Glomerular visceral epithelial cell (primary cell): ENCODE results near the gene SPDL1.

Experiments
- DNase-seq: peaks from one replicate; pipeline ENCODE4 v3.0.0-alpha.2; 2016; ENCODE audit errors: extremely low spot score

The SPDL1 gene, protein sequence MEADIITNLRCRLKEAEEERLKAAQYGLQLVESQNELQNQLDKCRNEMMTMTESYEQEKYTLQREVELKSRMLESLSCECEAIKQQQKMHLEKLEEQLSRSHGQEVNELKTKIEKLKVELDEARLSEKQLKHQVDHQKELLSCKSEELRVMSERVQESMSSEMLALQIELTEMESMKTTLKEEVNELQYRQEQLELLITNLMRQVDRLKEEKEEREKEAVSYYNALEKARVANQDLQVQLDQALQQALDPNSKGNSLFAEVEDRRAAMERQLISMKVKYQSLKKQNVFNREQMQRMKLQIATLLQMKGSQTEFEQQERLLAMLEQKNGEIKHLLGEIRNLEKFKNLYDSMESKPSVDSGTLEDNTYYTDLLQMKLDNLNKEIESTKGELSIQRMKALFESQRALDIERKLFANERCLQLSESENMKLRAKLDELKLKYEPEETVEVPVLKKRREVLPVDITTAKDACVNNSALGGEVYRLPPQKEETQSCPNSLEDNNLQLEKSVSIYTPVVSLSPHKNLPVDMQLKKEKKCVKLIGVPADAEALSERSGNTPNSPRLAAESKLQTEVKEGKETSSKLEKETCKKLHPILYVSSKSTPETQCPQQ

DNA sequence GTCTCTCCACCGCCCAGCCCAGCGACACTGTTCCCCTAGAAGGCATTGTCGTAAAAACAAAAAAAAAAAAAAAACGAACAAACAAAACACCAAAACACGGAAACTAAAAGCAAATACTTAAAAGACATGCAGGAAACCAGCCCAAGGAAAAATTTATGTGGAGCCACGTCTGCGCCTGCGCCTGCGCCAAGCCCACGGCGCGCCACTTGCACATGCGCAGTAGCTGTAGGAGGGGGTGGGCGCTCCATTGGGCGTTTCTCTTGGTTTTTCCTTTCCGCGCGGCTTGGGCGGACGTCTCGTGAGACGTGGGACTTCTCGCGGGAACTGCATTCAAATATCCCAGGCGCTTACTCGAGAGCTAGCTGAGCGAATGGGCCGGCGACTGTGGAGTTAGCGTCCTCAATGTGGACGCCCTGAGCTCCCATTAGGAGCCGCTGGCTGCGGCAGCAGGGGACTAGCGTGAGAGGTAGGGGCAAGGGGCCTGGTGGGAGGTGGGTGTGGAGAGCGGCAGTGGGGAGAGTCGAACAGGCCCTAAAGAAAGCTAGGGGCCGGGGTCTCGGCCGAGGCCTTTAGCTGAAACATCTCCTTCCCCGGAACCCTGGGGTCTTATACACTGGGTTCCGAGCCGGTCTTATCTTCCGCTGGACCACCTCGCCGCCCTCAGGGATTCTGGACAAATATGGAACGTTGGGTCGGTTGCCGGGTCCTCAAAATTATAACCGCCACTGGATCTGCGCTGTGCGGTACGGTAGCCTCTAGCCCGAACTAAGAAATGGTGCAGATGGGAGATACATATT lies at the start of gene SPDL1:
SPDL1 (plus strand) TSS at position 350 of the 797 bp plus-strand sequence. CDS start 4,644 bp downstream, outside the sequence.
- peak; percentile 99 for DNase-seq

GRCh38 chr5:169534311-169534880 lies 49.2 kb upstream of the SPDL1 start:
- DNase-seq = no peak

GRCh38 chr5:169534939-169535338 lies 48.6 kb upstream of the SPDL1 start:
- no peak for DNase-seq

- no peak for DNase-seq
These were observed 44.6 kb upstream of the SPDL1 start for GRCh38 chr5:169538944-169539343.

GRCh38 chr5:169542811-169543210 lies 40.8 kb upstream of the SPDL1 start:
- no peak for DNase-seq

DNA sequence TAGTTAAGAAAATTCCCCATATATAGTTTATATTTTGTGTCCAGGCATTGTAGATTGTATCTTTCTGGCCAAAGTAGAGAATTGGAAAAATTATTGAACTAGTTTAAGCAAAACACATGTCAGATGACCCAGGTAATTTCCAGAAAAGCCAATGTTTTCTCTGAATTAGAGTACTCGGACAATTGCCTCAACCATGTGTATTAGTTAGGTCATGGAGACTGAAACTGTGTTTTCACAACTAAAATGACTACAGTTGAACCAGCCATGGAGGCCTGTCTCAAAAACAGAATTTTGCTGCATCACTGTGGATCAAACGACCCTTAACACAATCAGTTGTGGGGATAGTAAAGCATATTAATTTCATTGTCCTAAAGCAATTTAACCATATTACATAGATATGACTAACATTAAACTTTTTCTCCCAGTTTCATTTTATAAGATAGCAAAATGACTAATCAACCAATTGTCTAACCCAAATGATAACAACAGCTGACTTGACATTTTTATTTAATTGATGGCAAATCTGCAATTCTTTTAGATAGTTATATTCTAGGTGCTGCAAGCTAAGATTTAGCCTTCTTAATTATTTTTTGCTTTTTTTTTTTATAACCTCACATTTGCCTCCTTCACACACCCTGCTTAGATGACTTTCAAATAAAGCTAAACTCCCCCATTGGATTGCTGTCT lies 39.2 kb upstream of the SPDL1 start:
- no peak for DNase-seq

GRCh38 chr5:169545762-169546161 lies 37.8 kb upstream of the SPDL1 start:
- DNase-seq = peak; percentile 25

DNA sequence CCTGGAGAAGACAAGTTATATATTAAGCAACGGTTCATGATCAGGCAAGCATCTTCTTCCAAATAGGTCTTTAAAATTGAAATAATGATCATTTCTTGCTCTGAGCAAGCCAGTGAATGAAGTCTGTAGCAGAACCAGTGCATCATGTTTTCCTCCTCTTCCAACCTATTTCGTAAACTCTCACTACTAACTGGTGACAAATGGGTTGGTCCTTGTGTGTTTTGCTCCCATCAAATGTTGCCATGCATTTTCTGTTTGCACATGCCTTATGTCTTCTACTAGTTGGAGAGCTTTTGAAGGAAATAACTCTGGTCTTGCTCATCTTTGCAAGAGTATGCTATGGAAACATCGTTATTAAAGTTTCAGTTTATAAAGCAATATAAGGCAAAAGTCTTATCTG lies 37.2 kb upstream of the SPDL1 start:
- no peak for DNase-seq

DNA sequence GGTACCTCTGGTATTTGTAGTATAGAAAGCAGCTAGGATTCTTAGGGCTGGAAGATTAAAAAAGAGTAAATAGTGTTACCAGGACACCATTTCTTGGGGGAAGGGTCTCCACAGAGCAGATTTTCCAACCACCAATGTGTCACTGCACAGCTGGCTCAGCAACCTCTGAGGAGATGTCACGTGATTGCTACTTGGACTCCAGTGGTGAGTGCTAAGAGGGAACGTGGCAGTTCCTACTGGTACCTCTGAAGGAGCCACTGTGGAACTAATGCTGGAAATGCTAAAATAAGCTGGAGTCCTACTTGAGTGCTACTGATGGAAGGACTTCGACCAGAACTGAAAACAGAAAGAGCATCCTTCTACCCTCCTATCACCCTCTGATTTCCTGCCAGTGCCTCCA lies 36.1 kb upstream of the SPDL1 start:
- DNase-seq = no peak

DNA sequence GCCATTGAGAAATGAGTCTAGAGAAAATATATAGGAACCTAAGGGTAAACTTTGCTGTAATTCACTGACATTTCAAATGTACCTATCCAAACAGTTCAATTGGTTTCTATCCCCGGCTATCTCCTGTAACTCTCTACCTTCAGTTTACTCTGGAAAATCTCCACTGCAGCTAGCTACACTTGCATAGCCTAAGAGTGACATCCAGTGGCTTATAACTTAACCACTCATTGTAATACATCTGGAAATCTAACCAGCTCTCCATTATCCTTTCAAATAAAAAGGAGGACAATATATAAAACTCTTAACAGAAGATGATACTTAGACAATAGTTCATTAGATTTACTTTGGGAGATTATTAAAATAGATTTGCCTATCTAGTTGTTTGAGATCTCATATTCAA lies 35.3 kb upstream of the SPDL1 start:
- peak; percentile 35 for DNase-seq

DNA sequence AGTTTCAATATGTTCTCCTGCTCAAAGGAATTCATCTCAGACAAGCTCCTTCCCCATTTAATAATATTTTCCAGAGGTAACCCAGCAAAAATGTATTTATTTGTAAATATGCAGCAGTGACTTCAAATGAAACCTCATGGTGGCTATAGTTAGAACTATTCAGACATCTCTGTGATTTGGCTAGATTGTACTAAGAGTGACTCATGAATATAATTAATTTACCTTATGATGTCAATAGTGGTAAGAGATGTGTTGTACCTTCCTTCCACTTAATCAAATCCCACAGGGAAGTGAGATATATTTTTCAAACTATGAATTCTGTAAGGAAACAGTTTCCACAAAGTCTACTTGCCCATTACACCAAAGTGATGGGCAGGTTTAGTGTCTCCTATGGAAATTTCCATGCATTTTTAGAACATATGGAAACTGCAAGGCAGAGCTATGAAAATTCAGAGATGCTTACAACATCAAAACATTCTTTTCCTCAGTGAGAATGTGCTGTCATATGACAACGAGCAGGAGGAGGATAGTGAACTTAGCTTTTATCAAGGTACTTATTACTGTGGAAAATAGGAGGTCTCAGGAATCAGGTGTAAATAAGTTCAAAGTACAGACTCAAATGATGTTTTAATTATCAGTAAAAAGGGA lies 34.0 kb upstream of the SPDL1 start:
- no peak for DNase-seq

DNA sequence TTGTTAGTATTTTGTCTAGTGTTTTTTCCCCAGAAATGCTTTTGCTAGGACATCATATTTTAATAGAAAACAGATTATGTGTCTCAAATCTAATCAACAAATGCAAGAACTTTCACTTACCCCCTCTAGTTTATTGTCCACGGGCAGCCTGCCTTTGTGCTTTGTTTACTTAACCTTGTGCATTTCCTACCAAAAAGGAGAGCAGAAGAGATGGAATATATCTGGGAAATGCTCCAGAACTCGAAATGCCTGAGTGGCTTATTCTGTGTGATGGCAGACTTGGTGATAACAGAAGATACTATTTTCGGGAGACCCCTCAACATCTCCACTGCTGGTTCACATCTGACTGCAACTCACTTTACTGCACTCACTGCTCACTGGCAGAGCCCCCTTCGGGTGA lies 33.3 kb upstream of the SPDL1 start:
- no peak for DNase-seq

DNA sequence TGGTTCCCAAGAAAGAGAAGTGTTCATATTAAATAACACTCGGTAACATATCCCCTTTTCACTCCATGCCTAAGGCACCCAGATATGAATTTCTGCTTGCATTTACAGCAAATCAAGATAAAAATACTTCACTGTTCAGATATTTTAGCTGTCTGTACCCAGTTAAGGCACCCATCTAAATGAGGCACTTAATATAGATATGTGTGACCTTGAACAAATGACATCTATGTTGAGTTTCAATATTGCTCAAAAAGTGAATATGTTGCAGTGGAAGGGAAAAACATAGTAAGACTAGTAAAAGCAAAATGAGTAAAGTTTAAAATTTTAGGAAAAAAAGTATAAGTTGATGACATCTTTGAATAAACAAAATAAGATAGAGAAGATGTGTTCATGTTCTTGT lies 32.4 kb upstream of the SPDL1 start:
- no peak for DNase-seq

DNA sequence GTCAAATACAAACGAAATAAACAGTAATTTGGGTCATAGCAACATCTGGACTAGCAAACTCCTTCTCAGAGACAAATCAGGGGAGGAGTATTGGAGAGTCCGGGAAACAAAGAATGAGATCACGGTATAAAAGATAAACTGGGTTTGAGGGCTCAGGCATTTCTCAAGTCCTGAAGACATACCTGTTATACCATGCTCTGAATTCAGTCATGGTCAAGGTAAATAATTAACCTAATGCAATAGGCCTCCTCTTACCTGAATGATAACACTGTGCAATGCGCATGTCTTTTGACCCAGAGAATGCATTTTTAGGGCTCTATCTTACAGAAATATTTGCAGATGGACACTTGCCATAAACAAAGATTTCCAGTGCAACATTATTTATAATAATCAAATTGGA lies 31.9 kb upstream of the SPDL1 start:
- DNase-seq = no peak

- DNase-seq = no peak
These were observed 29.3 kb upstream of the SPDL1 start for GRCh38 chr5:169554251-169554650.

GRCh38 chr5:169557838-169558237 lies 25.7 kb upstream of the SPDL1 start:
- DNase-seq = no peak

DNA sequence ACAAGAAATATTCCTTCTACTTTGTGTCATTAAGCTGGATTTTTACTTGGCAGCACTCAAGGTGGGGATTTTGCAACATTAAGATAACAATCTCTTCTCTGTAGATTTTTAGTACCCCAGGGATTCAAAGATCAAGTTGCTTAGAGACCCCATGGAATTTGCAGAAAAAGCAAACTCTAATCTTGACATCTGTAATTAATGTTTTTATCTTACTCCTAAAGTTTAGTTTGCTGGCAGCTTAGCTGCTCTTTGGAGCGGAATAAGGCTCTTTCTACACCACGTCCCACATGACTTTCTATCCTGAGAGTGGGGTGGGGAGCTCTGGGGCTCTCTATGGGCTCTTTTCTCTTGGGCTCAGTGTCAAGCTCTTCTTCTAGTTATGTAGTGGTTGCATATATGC lies 21.7 kb upstream of the SPDL1 start:
- no peak for DNase-seq

DNA sequence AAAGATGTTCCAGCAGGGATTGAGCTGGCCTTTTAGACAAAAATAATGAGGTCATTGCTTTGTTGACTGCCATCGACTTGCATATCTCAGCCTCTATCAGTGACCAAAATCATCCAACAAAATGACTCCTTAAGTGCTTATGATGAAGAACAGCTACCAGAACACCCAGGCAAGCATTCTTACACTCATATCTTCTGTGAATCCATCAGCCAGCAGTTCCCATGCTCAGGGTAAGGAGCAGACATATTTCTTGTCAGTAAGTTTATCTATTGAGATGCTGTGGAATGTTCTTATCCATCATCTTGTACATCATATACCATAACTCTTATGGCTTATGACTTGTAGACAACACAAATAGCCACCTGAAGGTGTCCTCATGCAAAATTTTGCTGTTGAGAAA lies 20.2 kb upstream of the SPDL1 start:
- no peak for DNase-seq

- no peak for DNase-seq
These were observed 17.4 kb upstream of the SPDL1 start for GRCh38 chr5:169566202-169566601.

DNA sequence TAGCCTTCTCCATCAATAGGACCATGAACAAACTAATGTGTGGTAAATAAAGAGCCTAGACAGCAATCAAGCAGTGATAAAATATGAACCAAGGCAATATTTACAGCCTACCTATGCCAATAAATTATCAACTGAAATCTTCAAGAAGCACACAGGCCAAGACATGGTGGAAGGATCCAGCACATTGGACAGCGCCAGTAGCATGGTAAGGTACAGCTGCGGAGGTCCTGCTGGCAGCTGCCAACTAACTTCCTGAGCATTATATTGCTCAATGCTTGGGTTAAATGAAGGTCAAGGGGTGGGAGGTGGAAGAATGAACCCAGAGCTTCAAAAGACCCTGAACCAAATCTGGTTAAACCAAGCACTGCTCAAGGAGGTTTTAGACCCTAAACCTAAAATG lies 16.5 kb upstream of the SPDL1 start:
- DNase-seq = no peak

GRCh38 chr5:169569513-169569912 lies 14.1 kb upstream of the SPDL1 start:
- DNase-seq = no peak
